Measurements from ENCODE around the gene COL5A3.
"Not testable (repeated sequence)": the region's sequence is repeated elsewhere in the genome, so short reads cannot be mapped to it uniquely, and the experiment has no call there.

COL5A3 gene

GRCh38 chr19:10010247-10010691, at the start of gene COL5A3:
COL5A3 (minus strand) TSS chr19:10010504; CDS start chr19:10010385, 119 bp downstream.
- DNase-seq, result peak; percentile 16

- DNase-seq, result no peak
These were observed 42.5 kb upstream of the COL5A3 start for GRCh38 chr19:10052602-10053360.

GRCh38 chr19:10049626-10050025, 39.3 kb upstream of the COL5A3 start:
- DNase-seq, result no peak

GRCh38 chr19:10045371-10045770, 35.1 kb upstream of the COL5A3 start:
- DNase-seq, result no peak

- no peak for DNase-seq
These were observed 34.1 kb upstream of the COL5A3 start for GRCh38 chr19:10044390-10044789.

- peak; percentile 67 for DNase-seq
These were observed 33.1 kb upstream of the COL5A3 start for GRCh38 chr19:10043286-10043927.

- no peak for DNase-seq
These were observed 27.5 kb upstream of the COL5A3 start for GRCh38 chr19:10037809-10038208.

- DNase-seq, result no peak
These were observed 27.1 kb upstream of the COL5A3 start for GRCh38 chr19:10037367-10037766.

- DNase-seq, result no peak
These were observed 26.3 kb upstream of the COL5A3 start for GRCh38 chr19:10036601-10037071.

GRCh38 chr19:10033614-10034013, 23.3 kb upstream of the COL5A3 start:
- DNase-seq, result no peak

GRCh38 chr19:10027158-10027997, 17.1 kb upstream of the COL5A3 start:
- peak; percentile 96 for DNase-seq

GRCh38 chr19:10026744-10027143, 16.4 kb upstream of the COL5A3 start:
- no peak for DNase-seq

- not testable (repeated sequence) for DNase-seq
These were observed 12.8 kb upstream of the COL5A3 start for GRCh38 chr19:10023096-10023495.

GRCh38 chr19:10021863-10022262, 11.6 kb upstream of the COL5A3 start:
- DNase-seq, result no peak

- DNase-seq, result no peak
These were observed 11.1 kb upstream of the COL5A3 start for GRCh38 chr19:10021446-10021845.

- DNase-seq, result no peak
These were observed 10.5 kb upstream of the COL5A3 start for GRCh38 chr19:10020851-10021250.

- DNase-seq, result no peak
These were observed 8.9 kb upstream of the COL5A3 start for GRCh38 chr19:10019246-10019645.

- no peak for DNase-seq
These were observed 8.5 kb upstream of the COL5A3 start for GRCh38 chr19:10018786-10019185.

GRCh38 chr19:10018263-10018662, 8.0 kb upstream of the COL5A3 start:
- no peak for DNase-seq

GRCh38 chr19:10013834-10014618, 3.7 kb upstream of the COL5A3 start:
- DNase-seq, result no peak

GRCh38 chr19:10013316-10013715, 3.0 kb upstream of the COL5A3 start, which contains the start of gene RDH8:
RDH8 (plus strand) TSS chr19:10013483; CDS start chr19:10013498, 15 bp downstream.
- DNase-seq, result no peak

GRCh38 chr19:10011974-10012373, 1.7 kb upstream of the COL5A3 start:
- DNase-seq, result no peak
